HCT116 (cell line): ENCODE data around the gene ABHD2. TPM values are rescaled to one million over a fixed set of nuclear protein-coding genes. Genes with fewer than 3 reads are reported as not detected.

ENCODE experiments used
- ATAC-seq: fragments of 200-7000 bp; cut with Tn5 transposase; 2 replicates; pipeline ENCODE4 v1.9.1; 2020; ENCODE audit warnings: mild to moderate bottlenecking, moderate library complexity
- BruUV-seq: library from RNA; stranded (reverse); fragments of 400-500 nt; replicated peaks from 2 replicates; lab custom pipeline; 2021; lab: Mats Ljungman, UMichigan
- CTCF ChIA-PET: fragments of 300-600 bp; sonication (Branson Sonifier 250); formaldehyde crosslinking; loops from one replicate; lab custom pipeline; 2021; ENCODE audit warnings: antibody characterized with exemption; lab: Charles Lee
- POLR2A ChIA-PET: fragments of 300-600, 350-600 bp; sonication (Branson Sonifier 250); formaldehyde crosslinking; loops from one replicate; lab custom pipeline; 2021; ENCODE audit warnings: antibody characterized with exemption; lab: Charles Lee
- RAD21 ChIA-PET, 2 experiments: fragments of 300-600 bp; sonication (Branson Sonifier 250); formaldehyde crosslinking; loops; one replicate each; lab custom pipeline; 2023; ENCODE audit warnings: low total read pairs in 2 of 2; ENCODE audit not compliant: uncharacterized antibody in 2 of 2, unreplicated experiment in 2 of 2, low non-redundant PET in 1 of 2; lab: Charles Lee
- DNase-seq: peaks from one replicate; pipeline ENCODE4 v3.0.0-alpha.2; 2010; ENCODE audit warnings: low read depth, low spot score
- H2AFZ ChIP-seq: fragments of 200-600 bp; shearing (Covaris generic), sonication (generic); 2 replicates; pipeline ENCODE4 v1.6.1; 2017; ENCODE audit warnings: low read depth, mixed run types, mixed read lengths, antibody characterized with exemption, low read length; ENCODE audit not compliant: poor library complexity, severe bottlenecking
- H3K27ac ChIP-seq: 2 replicates; pipeline ENCODE4 v1.5.1; 2012; ENCODE audit warnings: low read depth, low read length
- H3K27me3 ChIP-seq: fragments of 200-600 bp; sonication (generic); 2 replicates; pipeline ENCODE4 v1.6.1; 2016; ENCODE audit warnings: mixed run types, low read length, mixed read lengths; ENCODE audit not compliant: insufficient read depth
- H3K36me3 ChIP-seq, 2 experiments: fragments of 200-500 bp in 1 of 2; fragments of 200-600 bp in 1 of 2; sonication (Bioruptor generic) in 1 of 2; sonication (generic) in 1 of 2; 2 replicates each; pipeline versions ENCODE4 v1.5.1 to v1.6.1; 2014 to 2016; ENCODE audit warnings: low read length in 2 of 2, inconsistent platforms in 1 of 2, mixed read lengths in 1 of 2, mixed run types in 1 of 2; ENCODE audit not compliant: insufficient read depth in 2 of 2, control insufficient read depth in 1 of 2
- H3K4me1 ChIP-seq, 2 experiments: fragments of 200-600 bp in 1 of 2; sonication (generic) in 1 of 2; 2 replicates each; pipeline versions ENCODE4 v1.5.1 to v1.6.1; 2012 to 2017; ENCODE audit warnings: low read length in 2 of 2, inconsistent platforms in 1 of 2, mild to moderate bottlenecking in 1 of 2, mixed read lengths in 1 of 2, mixed run types in 1 of 2, moderate library complexity in 1 of 2; ENCODE audit not compliant: insufficient read depth in 2 of 2, control insufficient read depth in 1 of 2
- H3K4me2 ChIP-seq: fragments of 200-600 bp; sonication (generic); 2 replicates; pipeline ENCODE4 v1.6.1; 2017; ENCODE audit warnings: mixed run types, low read length, mixed read lengths
- H3K4me3 ChIP-seq, 2 experiments: fragments of 200-600 bp in 1 of 2; sonication (generic) in 1 of 2; replicated peaks in 1 of 2; 2 replicates each; pipeline ENCODE4 v1.5.1; 2011 to 2016; ENCODE audit warnings: low read length in 2 of 2, control low read depth in 1 of 2, low read depth in 1 of 2, mild to moderate bottlenecking in 1 of 2, mixed read lengths in 1 of 2, mixed run types in 1 of 2
- H3K79me2 ChIP-seq: fragments of 200-600 bp; sonication (generic); 2 replicates; pipeline ENCODE4 v1.6.1; 2017; ENCODE audit warnings: mild to moderate bottlenecking, mixed run types, low read length, moderate library complexity, mixed read lengths; ENCODE audit not compliant: insufficient read depth
- H3K9ac ChIP-seq: fragments of 200-600 bp; sonication (generic); 2 replicates; pipeline ENCODE4 v1.6.1; 2016; ENCODE audit warnings: low read length, mixed read lengths
- H3K9me2 ChIP-seq: fragments of 200-600 bp; sonication (generic), shearing (Covaris generic); 2 replicates; pipeline ENCODE4 v1.6.1; 2017; ENCODE audit warnings: mixed run types, mild to moderate bottlenecking, moderate library complexity; ENCODE audit not compliant: insufficient read depth
- H3K9me3 ChIP-seq, 2 experiments: fragments of 200-500 bp in 1 of 2; fragments of 200-600 bp in 1 of 2; sonication (Bioruptor generic) in 1 of 2; sonication (generic) in 1 of 2; 2 replicates each; pipeline ENCODE4 v1.6.1; 2014 to 2017; ENCODE audit warnings: low read length in 2 of 2, mixed read lengths in 2 of 2, inconsistent platforms in 1 of 2, low read depth in 1 of 2, mild to moderate bottlenecking in 1 of 2, mixed run types in 1 of 2, moderate library complexity in 1 of 2; ENCODE audit not compliant: control insufficient read depth in 1 of 2, insufficient read depth in 1 of 2
- H4K20me1 ChIP-seq: fragments of 200-600 bp; sonication (generic), shearing (Covaris generic); 2 replicates; pipeline ENCODE4 v1.6.1; 2017; ENCODE audit warnings: mixed run types, mild to moderate bottlenecking, moderate library complexity; ENCODE audit not compliant: insufficient read depth
- CBX3 ChIP-seq: IDR thresholded peaks from 2 replicates; pipeline ENCODE4 v1.6.1; 2012; ENCODE audit warnings: low read depth
- EZH2 ChIP-seq: fragments of 200-600 bp; sonication (generic); IDR thresholded peaks from 2 replicates; pipeline ENCODE4 v1.6.1; 2017; ENCODE audit warnings: antibody characterized with exemption, mixed run types
- EZH2phosphoT487 ChIP-seq: fragments of 200-600 bp; IDR thresholded peaks from 2 replicates; pipeline ENCODE4 v1.6.1; 2018; ENCODE audit warnings: antibody characterized with exemption, borderline replicate concordance
- FOSL1 ChIP-seq: IDR thresholded peaks from 2 replicates; pipeline ENCODE4 v1.6.1; 2012; ENCODE audit warnings: low read depth
- POLR2A ChIP-seq: IDR thresholded peaks from 2 replicates; pipeline ENCODE4 v1.7.0; 2011; ENCODE audit warnings: borderline replicate concordance; ENCODE audit not compliant: insufficient read depth, insufficient read length; ENCODE audit errors: extremely low read depth
- POLR2AphosphoS5 ChIP-seq: IDR thresholded peaks from 2 replicates; pipeline ENCODE4 v1.6.1; 2011; ENCODE audit warnings: mild to moderate bottlenecking, low read depth, low read length, moderate library complexity
- RAD21 ChIP-seq: IDR thresholded peaks from 2 replicates; pipeline ENCODE4 v1.6.1; 2012; ENCODE audit warnings: low read depth, mild to moderate bottlenecking
- SIN3A ChIP-seq: IDR thresholded peaks from 2 replicates; pipeline ENCODE4 v1.6.1; 2012; ENCODE audit warnings: low read depth
- TCF7L2 ChIP-seq: IDR thresholded peaks from 2 replicates; pipeline ENCODE4 v1.7.0; 2011; ENCODE audit warnings: borderline replicate concordance, inconsistent platforms; ENCODE audit not compliant: insufficient read depth, insufficient read length; ENCODE audit errors: extremely low read depth
- YY1 ChIP-seq: IDR thresholded peaks from 2 replicates; pipeline ENCODE4 v1.6.1; 2011; ENCODE audit warnings: low read length, low read depth, moderate library complexity, mild to moderate bottlenecking; ENCODE audit not compliant: insufficient replicate concordance; ENCODE audit errors: extremely low read depth
- ZNF274 ChIP-seq: fragments of 200-500 bp; sonication (Bioruptor generic); IDR thresholded peaks from 2 replicates; pipeline ENCODE4 v1.6.1; 2014; ENCODE audit warnings: mild to moderate bottlenecking, low read depth, low read length, inconsistent platforms
- intact Hi-C: fragments of 100-400 bp; cut with micrococcal nuclease; formaldehyde crosslinking; loops from 2 replicates; pipeline ENCODE4 v1.10.0; 2022
- total RNA-seq: library from RNA; stranded (reverse); gene quantifications from one replicate; pipeline ENCODE4 v1.2.1, GENCODE V29; 2021; ENCODE audit not compliant: unreplicated experiment
- TF ChIP-seq, protein P1 (sequence below): IDR thresholded peaks from 2 replicates; pipeline ENCODE4 v1.6.1; 2012
- TF ChIP-seq, protein P2 (sequence below): IDR thresholded peaks from 2 replicates; pipeline ENCODE4 v1.6.1; 2011; ENCODE audit warnings: mild to moderate bottlenecking, low read length, moderate library complexity; ENCODE audit not compliant: insufficient replicate concordance; ENCODE audit errors: extremely low read depth
- TF ChIP-seq, protein P3 (sequence below): IDR thresholded peaks from 2 replicates; pipeline ENCODE4 v1.6.1; 2012; ENCODE audit warnings: low read depth
- TF ChIP-seq, protein P4 (sequence below), 3 experiments: fragments of 200-600 bp in 1 of 3; sonication (generic) in 1 of 3; IDR thresholded peaks in 2 of 3; conservative IDR thresholded peaks in 1 of 3; 2 replicates each; pipeline ENCODE4 v1.5.1; 2012 to 2017; ENCODE audit warnings: low read depth in 2 of 3, low read length in 2 of 3, antibody characterized with exemption in 1 of 3, borderline replicate concordance in 1 of 3, control low read depth in 1 of 3, mild to moderate bottlenecking in 1 of 3, mixed read lengths in 1 of 3, mixed run types in 1 of 3, moderate library complexity in 1 of 3; ENCODE audit not compliant: insufficient read depth in 1 of 3

The ABHD2 gene
- total RNA-seq, 1 experiment from 2014 or later: 40.8 TPM

DNA sequence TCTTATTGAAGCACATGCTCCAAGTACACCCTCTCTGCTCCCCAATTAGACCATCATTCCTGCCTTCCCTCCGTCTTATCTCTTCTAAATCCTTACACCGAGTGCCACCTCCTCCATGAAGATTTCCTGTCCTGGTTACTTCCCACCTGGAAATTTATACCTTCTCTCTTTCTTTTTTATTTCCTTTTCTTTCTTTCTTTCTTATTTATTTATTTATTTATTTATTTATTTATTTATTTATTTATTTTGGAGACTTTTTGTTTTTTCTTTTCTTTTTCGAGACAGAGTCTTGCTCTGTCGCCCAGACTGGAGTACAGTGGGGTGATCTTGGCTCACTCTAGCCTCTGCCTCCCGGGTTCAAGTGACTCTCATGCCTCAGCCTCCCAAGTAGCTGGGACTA, 45.9 kb upstream of the ABHD2 start:
- Histone ChIP-seq H3K27me3 (no peaks in the 10 kb centered on the region), H3K9me3 (no peaks in the 10 kb centered on the region), H3K27ac (no peak overlapping the region), H3K4me2 (no peak overlapping the region), H3K4me3 (no peak overlapping the region), H3K9me2 (no peaks in the 10 kb centered on the region), H4K20me1 (no peaks in the 10 kb centered on the region), H3K36me3 (no peaks in the 10 kb centered on the region), H3K79me2 (no peaks in the 10 kb centered on the region), H3K9ac (no peak overlapping the region), H2AFZ (no peak overlapping the region), H3K4me1 (peaks cover 0 to 5% of the 10 kb centered on the region in 2 experiments; a peak in 1 of 4 replicates)
- no peak for ATAC-seq
- no TSS peak for BruUV-seq
- ChIA-PET CTCF (interaction anchor here (1.2 kb wide), 1 partner anchor 164 kb away, joined by 3 read pairs; no protein-coding TSS in a partner anchor), RAD21 (no interaction called here), POLR2A (interaction anchor here (0.6 kb wide), 1 partner anchor 389 kb away, joined by 3 read pairs; no protein-coding TSS in a partner anchor)
- no peak for DNase-seq
- intact Hi-C loops: no loop called here
- TF ChIP-seq POLR2A: no peak
- TF ChIP-seq EZH2phosphoT487: no peak
- no peak for TF ChIP-seq POLR2AphosphoS5
- no peak for TF ChIP-seq FOSL1
- no peak for TF ChIP-seq CBX3
- TF ChIP-seq, protein P1, sequence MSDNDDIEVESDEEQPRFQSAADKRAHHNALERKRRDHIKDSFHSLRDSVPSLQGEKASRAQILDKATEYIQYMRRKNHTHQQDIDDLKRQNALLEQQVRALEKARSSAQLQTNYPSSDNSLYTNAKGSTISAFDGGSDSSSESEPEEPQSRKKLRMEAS: no peak
- TF ChIP-seq, protein P2, sequence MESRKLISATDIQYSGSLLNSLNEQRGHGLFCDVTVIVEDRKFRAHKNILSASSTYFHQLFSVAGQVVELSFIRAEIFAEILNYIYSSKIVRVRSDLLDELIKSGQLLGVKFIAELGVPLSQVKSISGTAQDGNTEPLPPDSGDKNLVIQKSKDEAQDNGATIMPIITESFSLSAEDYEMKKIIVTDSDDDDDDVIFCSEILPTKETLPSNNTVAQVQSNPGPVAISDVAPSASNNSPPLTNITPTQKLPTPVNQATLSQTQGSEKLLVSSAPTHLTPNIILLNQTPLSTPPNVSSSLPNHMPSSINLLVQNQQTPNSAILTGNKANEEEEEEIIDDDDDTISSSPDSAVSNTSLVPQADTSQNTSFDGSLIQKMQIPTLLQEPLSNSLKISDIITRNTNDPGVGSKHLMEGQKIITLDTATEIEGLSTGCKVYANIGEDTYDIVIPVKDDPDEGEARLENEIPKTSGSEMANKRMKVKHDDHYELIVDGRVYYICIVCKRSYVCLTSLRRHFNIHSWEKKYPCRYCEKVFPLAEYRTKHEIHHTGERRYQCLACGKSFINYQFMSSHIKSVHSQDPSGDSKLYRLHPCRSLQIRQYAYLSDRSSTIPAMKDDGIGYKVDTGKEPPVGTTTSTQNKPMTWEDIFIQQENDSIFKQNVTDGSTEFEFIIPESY: no peak
- TF ChIP-seq, protein P3, sequence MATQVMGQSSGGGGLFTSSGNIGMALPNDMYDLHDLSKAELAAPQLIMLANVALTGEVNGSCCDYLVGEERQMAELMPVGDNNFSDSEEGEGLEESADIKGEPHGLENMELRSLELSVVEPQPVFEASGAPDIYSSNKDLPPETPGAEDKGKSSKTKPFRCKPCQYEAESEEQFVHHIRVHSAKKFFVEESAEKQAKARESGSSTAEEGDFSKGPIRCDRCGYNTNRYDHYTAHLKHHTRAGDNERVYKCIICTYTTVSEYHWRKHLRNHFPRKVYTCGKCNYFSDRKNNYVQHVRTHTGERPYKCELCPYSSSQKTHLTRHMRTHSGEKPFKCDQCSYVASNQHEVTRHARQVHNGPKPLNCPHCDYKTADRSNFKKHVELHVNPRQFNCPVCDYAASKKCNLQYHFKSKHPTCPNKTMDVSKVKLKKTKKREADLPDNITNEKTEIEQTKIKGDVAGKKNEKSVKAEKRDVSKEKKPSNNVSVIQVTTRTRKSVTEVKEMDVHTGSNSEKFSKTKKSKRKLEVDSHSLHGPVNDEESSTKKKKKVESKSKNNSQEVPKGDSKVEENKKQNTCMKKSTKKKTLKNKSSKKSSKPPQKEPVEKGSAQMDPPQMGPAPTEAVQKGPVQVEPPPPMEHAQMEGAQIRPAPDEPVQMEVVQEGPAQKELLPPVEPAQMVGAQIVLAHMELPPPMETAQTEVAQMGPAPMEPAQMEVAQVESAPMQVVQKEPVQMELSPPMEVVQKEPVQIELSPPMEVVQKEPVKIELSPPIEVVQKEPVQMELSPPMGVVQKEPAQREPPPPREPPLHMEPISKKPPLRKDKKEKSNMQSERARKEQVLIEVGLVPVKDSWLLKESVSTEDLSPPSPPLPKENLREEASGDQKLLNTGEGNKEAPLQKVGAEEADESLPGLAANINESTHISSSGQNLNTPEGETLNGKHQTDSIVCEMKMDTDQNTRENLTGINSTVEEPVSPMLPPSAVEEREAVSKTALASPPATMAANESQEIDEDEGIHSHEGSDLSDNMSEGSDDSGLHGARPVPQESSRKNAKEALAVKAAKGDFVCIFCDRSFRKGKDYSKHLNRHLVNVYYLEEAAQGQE: no peak
- no peak for TF ChIP-seq EZH2
- TF ChIP-seq YY1: no peak
- no peak for TF ChIP-seq SIN3A
- TF ChIP-seq RAD21: no peak
- TF ChIP-seq TCF7L2: no peak
- TF ChIP-seq ZNF274: no peak
- TF ChIP-seq, protein P4, sequence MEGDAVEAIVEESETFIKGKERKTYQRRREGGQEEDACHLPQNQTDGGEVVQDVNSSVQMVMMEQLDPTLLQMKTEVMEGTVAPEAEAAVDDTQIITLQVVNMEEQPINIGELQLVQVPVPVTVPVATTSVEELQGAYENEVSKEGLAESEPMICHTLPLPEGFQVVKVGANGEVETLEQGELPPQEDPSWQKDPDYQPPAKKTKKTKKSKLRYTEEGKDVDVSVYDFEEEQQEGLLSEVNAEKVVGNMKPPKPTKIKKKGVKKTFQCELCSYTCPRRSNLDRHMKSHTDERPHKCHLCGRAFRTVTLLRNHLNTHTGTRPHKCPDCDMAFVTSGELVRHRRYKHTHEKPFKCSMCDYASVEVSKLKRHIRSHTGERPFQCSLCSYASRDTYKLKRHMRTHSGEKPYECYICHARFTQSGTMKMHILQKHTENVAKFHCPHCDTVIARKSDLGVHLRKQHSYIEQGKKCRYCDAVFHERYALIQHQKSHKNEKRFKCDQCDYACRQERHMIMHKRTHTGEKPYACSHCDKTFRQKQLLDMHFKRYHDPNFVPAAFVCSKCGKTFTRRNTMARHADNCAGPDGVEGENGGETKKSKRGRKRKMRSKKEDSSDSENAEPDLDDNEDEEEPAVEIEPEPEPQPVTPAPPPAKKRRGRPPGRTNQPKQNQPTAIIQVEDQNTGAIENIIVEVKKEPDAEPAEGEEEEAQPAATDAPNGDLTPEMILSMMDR (IDR thresholded peaks at IDR 0.05 in 2 of 3, conservative IDR thresholded peaks at IDR 0.05 in 1 of 3; ENCODE audit: borderline replicate concordance in 1 of 3, insufficient read depth in 1 of 3, low read depth in 2 of 3, low read length in 2 of 3): no peak
